Erythroblast (primary cell): ENCODE data around the gene FAM240B.

ENCODE experiments used
- DNase-seq, 2 experiments: peaks; one replicate each; lab custom pipeline; 2025; lab: John Stamatoyannopoulos, UW
- GATA1 ChIP-seq: IDR thresholded peaks from 2 replicates; pipeline ENCODE4 v1.6.1; 2011; ENCODE audit warnings: low read depth, mild to moderate bottlenecking, control low read depth, low read length, moderate library complexity
- POLR2A ChIP-seq: IDR thresholded peaks from 2 replicates; pipeline ENCODE4 v1.6.1; 2011; ENCODE audit warnings: mild to moderate bottlenecking, low read length

FAM240B gene

DNA sequence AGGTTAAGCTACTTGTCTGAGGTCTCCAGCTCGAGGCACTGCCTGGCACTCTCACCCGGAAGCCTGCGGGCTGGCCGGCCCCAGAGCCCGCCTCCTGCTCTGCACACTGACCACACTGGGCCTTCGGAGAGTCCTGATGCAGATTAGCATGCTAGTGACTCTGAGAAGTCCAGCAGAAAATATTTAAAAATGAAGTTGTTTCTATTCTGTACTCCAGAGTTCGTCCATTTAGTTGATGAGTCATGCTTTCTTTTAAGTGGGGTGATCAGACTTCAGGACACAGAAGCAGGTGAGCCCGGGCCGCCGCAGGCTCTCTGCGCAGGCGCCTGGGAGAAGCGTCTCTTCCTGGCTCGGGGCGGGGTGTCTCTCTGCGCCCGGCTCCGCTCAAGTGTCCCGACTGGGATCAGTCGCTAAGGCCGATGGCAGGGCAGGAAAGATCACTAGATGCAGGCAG, 32.5 kb downstream of the FAM240B start:
- DNase-seq = no peak
- TF ChIP-seq POLR2A (no peak), GATA1 (no peak)

DNA sequence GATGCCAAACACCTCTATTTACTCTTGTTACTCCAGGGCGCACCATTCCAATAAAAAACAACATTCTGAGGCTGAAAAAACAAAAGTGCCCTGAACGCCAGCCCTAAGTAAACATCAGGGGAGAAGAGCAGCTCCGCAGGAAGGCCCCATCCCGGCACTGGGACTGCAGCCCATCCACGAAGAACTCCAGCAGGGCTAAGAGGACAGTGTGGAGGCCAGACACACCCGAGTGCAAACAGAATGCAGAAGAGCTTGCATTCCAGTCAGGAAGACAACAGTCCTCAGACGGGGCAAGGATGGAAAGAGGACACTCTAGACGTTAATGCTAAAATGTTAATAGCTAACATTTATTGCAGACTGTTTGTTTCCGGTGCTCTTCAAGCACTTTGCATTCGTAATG, 33.0 kb downstream of the FAM240B start:
- no peak for TF ChIP-seq GATA1
- TF ChIP-seq POLR2A = no peak
- no peak for DNase-seq

DNA sequence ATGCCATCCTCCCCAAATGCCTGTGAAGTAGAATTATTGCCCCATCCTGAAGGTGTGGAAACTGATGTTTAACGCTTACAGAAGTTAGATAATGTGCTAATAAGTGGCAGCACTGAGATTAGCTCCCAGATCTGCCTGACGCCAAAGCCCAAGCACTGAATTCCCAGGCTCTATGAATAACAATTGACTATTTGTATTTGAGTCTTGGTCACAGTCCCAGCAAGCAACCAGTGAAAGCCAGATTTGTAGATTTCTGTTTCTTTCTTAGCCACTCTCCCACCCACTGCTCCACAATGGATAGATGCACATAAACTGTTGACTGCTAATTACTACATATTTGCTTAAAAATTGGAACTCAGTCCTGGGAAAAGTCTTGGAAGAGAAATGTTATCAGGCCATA, 34.4 kb downstream of the FAM240B start:
- no peak for TF ChIP-seq GATA1
- TF ChIP-seq POLR2A = no peak
- DNase-seq = no peak

DNA sequence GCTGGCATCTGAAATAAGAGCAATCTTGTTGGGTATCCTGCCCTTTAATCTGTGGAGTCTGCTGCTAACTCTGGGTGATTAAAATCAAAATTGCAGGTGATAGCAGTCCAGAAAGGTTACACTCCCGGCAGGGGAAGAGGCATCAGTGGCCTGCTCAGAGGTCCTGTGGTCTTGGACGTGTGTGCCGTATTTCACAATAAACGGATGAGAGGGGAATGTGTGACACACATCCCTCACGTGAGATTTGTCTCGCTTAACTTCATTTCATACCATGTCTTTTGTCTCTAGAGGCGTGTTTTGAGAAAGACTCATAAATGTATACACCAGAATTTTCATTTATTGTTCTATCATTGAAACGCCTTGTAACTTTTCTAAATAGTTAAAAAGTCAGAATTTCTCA, 36.6 kb downstream of the FAM240B start:
- DNase-seq = no peak
- no peak for TF ChIP-seq POLR2A

DNA sequence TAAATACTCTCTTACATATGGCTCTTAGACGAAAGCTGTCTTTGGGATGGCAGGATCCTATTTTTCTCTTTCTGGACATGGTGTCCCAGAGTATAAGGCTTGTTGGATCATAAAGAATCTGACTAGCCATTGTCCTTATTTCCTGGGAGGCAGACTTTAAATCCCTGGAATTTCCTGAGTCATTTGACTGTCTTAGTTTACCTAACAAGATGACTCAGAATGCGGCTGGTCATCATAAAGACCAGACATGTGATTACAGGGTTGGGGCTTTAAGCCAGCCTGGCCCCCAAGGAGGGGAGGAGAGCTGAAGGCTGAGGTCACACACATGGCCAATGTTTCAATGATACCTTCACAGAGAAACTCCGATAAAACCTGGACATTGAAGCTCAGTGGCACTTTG, 37.2 kb downstream of the FAM240B start:
- TF ChIP-seq GATA1 (no peak), POLR2A (no peak)
- DNase-seq = no peak

DNA sequence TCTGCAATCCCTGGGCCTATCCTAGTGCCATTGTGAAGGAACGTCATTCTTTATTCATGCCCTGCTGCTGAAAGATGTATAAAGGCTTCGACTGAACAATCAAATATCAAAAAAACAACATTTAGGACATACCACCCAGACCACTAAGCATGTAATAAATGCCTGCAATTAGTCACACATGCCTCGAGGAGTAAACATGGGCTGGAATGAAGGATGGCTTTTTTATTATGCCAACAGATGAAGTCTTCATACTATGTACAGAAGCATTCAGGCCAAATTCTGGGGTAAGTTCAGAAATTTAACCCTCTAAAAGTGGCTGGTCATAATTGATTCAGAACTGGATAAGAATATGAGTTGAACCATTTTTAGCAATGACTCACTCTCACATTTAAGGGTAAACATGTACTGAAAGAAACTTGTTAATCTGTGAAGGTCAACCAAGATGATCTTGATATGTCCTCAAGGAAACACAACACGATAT, 38.1 kb downstream of the FAM240B start:
- DNase-seq = no peak
- no peak for TF ChIP-seq GATA1
- no peak for TF ChIP-seq POLR2A

DNA sequence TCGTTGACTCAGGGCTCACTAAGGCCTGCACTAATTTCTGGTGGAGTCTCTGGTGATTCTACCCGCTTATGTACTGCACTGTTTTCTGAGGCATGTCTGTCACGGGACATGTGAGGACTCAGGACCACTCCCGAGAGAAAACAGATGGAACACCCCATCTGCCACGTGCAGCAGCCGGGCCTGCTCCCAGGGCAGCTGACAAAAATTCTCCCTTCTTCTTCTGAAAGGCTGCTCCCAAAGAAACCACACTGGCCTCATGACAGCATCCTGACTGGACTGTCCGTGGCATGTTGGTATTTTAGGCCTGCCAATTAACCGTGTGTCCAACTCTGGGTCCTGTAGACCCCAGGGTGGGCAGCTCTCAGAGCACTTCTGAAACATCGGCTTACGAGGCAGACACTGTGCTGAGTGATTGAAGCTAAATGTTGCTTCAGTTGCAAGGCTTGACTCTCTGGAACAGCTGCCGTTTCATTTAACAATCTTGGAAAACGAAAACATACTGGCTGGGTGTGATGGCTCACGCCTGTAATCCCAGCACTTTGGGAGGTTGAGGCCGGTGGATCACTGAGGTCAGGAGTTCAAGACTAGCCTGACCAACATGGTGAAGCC, 39.0 kb downstream of the FAM240B start:
- TF ChIP-seq POLR2A = no peak
- TF ChIP-seq GATA1 = no peak
- DNase-seq = no peak

DNA sequence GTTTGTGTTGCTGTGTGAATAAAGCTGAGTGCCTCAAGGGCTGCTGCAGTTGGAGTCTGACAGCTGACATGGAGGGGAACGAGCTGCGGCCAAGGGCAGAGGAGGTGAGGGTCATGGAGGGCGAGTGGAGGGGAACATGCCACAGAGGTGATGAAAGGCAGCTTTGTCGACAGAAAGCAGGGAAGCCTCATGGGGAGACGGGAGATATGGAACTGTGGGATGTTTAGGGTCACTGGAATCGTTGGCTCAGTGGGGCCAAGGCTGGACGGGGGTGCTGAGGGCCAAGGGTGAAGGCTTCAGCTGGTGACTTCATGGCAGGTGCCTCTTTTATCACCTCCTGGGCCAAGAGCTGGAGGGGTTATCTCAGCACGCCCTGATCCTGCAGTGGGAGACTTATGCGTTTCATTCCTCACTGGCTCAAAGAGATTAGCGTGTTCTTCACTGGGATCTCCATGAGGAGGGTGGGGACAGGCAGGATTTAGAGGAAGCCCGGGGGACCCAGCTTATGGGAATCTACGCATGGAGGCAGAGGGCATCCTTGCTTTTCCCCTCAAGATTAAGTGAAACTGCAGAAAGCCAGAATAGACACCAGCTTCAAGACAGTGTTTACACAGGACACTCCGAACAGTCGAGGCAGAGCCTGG, 42.2 kb downstream of the FAM240B start:
- TF ChIP-seq POLR2A (no peak), GATA1 (no peak)
- no peak for DNase-seq

DNA sequence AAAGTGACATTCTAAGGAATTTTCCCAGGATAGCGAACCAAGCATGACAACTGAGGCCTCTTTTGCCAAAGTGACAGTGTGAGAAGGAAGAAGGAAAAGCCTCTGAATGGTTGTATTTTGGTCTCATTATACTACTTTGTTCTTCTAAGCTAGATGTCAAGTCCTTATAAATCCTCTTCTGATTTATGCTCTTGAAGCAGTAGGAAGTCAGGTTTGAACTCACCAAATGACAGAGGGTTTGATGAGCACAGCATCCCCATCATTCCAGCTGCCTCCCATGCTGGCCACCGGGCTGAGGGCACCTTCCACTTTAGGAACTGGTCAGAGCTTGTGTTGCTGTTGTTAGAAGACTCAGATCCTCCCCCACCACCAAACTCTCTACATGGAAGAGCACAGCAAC, 44.1 kb downstream of the FAM240B start:
- no peak for DNase-seq
- no peak for TF ChIP-seq GATA1
- TF ChIP-seq POLR2A = no peak

DNA sequence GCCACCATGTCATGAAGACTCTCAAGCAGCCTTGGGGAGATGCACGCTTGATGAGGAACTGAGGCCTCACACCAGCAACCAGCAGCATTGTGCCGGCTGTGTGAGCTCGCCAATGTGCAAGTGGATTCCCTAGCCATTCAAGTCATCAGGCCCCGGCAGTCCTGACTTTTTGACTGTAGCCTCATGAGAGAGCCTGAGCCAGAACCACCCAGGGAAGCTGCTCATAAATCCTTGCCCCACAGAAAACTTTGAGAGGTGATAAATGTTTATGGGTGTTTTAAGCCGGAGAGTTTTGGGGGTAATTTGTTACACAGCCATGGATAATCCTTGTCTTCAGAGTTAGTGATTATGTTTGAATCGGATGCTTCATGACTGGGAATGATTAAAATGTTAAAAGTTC, 44.7 kb downstream of the FAM240B start:
- TF ChIP-seq GATA1 = no peak
- TF ChIP-seq POLR2A = no peak

DNA sequence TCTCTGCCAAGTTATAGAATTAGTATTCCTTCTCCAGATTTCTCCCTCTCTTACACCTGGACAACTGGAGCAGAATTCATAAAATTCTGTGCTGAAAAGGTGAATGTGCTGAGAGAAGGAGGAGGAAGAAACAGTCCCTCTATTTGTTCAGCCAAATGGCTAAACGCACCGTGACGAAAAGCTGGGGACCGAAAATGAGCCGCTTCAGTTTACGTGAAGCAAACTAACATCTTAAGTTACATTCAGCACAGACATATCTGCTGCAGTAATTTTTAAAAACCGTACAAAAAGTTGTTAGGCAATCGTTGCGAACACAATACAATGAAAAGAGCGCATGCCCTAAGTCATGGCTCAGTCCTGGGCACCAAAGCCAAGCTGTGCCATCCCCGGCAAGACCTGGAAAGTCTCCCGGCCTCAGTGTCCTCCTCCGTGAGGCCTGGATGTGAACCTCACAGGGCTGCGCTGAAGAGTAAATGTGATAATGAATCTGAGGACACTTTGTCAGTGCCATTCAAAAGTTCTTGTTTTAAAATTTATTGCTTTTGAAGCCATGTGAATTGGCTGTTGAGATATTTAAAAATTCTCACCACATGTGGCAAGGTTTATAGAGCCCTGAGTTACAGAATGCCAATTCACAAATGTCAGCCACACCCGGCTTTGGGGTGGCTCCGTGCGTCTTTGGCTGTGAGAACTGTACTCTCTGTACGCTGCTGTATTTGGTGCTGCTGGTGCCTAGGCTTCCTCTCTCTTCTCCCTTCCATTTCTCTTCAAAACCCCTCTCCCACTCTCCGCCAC, 46.3 kb downstream of the FAM240B start:
- no peak for DNase-seq
- TF ChIP-seq GATA1 (no peak), POLR2A (no peak)

More for the DNA sequence above, 44.7 kb downstream of the FAM240B start:
- no peak for DNase-seq

DNA sequence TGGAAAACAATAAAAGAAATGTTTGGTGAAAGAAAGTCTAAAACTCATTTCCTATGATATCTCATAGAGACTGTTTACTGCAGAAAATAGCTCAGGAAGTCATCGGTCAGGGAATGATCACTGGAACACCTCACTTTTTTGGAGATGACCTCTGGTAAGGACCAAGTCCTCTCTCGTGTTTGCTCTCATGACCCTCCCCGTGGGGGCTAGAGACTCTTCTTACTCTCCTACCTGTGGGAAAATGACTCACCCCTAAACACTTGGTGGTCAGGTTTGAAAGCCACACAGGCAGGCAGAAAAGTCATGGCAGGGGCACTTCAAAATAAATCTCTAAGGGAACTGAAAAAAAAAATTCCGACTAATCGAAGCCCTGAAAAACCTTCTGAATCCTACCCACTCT, 48.2 kb downstream of the FAM240B start:
- DNase-seq = no peak
- no peak for TF ChIP-seq GATA1
- TF ChIP-seq POLR2A = no peak

DNA sequence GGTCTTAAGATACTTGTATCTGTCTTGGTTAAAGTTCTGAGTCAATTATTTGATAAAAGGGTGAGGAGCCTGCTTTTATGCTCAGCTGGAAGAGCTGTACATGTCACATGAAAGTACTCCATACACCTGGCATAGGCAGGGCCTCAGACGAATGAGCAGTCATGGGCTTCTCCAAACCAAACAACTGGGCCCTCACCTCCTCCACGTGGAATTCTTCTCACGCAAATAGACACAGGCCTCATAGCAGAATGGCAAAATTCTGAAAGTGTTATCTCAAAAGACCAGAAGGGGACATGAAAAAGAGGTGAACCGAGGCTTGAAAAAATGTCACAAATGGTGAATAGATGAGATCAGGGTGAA, 48.6 kb downstream of the FAM240B start:
- DNase-seq = no peak
- no peak for TF ChIP-seq GATA1

DNA sequence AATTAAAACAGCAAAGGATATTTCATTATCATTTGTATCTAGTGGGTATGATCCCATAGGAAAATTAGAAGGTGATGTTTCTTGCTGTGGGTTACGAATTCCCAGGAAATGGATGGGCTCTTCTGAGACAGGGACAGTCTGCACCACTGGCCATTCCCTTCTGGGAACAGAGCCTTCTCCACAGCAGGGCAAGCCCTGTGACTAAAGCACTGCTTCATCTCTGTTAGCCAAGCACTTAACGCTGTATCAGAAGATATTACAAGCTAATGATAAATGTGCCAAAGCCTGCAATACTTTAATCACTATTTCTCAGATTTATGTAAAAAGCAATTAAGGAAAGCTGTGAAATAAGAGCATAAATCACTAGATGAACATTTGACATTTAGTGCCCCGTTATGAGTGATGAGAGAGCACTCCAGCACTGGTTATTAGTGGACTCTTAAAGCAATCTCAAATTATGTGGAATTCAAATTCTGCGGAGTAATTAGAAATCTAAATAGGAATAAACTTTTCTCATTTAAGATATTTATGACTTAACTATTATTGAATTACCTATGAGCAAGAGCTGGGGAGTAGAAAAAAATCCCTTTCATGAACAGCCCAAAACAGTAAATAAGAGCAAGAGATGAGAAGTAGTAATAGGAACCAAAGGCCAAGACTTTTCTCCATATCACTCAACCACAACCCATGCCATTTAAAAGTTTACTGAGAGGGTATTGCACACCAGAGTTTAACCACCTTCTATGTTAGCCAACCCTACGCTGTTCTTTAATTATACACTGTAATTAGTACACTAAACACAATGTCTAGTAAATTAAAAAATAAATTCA, 49.2 kb downstream of the FAM240B start:
- no peak for TF ChIP-seq GATA1
- TF ChIP-seq POLR2A = no peak

More for the DNA sequence above, 49.2 kb downstream of the FAM240B start:
- DNase-seq = no peak
